Heart right ventricle (tissue), 16 donors: ENCODE data around the gene CDH13. TPM values are rescaled to one million over a fixed set of nuclear protein-coding genes. Genes with fewer than 3 reads are reported as not detected.

Experiments
- ATAC-seq, 8 donors: fragments of 200-7000 bp; cut with Tn5 transposase; one replicate each; pipeline ENCODE4 v1.9.1; 2020; ENCODE audit warnings: mild to moderate bottlenecking in 8 of 8, moderate library complexity in 8 of 8, moderate number of reproducible peaks in 1 of 8
- DNase-seq, 2 donors: peaks; one replicate each; pipeline ENCODE4 v3.0.0-alpha.2; 2020
- H3K27ac ChIP-seq, 10 donors: fragments of 200-600 bp; sonication (generic) in 2 of 10; one replicate each; pipeline versions ENCODE4 v1.5.0 to v1.8.0; 2020 to 2022; ENCODE audit warnings: mild to moderate bottlenecking in 3 of 10
- H3K27me3 ChIP-seq, 7 donors: fragments of 200-600 bp; one replicate each; pipeline ENCODE4 v1.8.0; 2021 to 2022; ENCODE audit warnings: mild to moderate bottlenecking in 2 of 7
- H3K36me3 ChIP-seq, 9 donors: fragments of 200-600 bp; sonication (generic) in 1 of 9; one replicate each; pipeline versions ENCODE4 v1.5.0 to v1.8.0; 2020 to 2022; ENCODE audit warnings: mild to moderate bottlenecking in 2 of 9
- H3K4me1 ChIP-seq, 9 donors: fragments of 200-600 bp; sonication (generic) in 1 of 9; one replicate each; pipeline versions ENCODE4 v1.5.0 to v1.8.0; 2020 to 2022; ENCODE audit warnings: mild to moderate bottlenecking in 4 of 9
- H3K4me3 ChIP-seq, 10 donors: fragments of 200-600 bp; sonication (generic) in 2 of 10; one replicate each; pipeline versions ENCODE4 v1.5.0 to v1.8.0; 2020 to 2022; ENCODE audit warnings: mild to moderate bottlenecking in 7 of 10, moderate library complexity in 2 of 10
- H3K9me3 ChIP-seq, 11 donors: fragments of 200-600 bp in 10 of 11; sonication (generic) in 2 of 11; one replicate each; pipeline versions ENCODE4 v1.5.0 to v1.8.0; 2013 to 2022; ENCODE audit warnings: mild to moderate bottlenecking in 2 of 11, control low read depth in 1 of 11, moderate library complexity in 1 of 11
- WGBS, 2 donors: extraction: QIAGEN DNeasy Blood & Tissue Kit; methylation state at CpG; one replicate each; pipeline ENCODE4 v1.1.7; 2013; ENCODE audit warnings: inconsistent platforms in 1 of 2; 5-methylcytosine and 5-hydroxymethylcytosine counted together
- intact Hi-C, 10 donors: fragments of 100-400 bp; cut with DNase I; formaldehyde crosslinking; loops; one replicate each; pipeline versions ENCODE4 v1.11.1 to v1.14.2; 2022
- polyA plus RNA-seq, 2 donors: library from polyadenylated mRNA; stranded (reverse); fragments of 200-250 nt; gene quantifications; one replicate each; pipeline ENCODE4 v1.2.3, GENCODE V29; 2013
- total RNA-seq, 10 donors: library from RNA; stranded (reverse); fragmentation: NEBNext Ultra II Directional in 3 of 10; extraction: Animal tissue kit (Norgen Biotek cat#: 25700) in 3 of 10; gene quantifications; one replicate each; pipeline versions ENCODE4 v1.2.1 to v1.2.4, GENCODE V29; 2021 to 2023
- TF ChIP-seq, protein P1 (sequence below), 9 donors: fragments of 200-600 bp; sonication (generic) in 2 of 9; IDR thresholded peaks; one replicate each; pipeline versions ENCODE4 v1.5.0 to v1.8.0; 2021 to 2022; ENCODE audit warnings: antibody characterized with exemption in 9 of 9, mild to moderate bottlenecking in 5 of 9, moderate library complexity in 1 of 9
- donor health status: Arrhythmogenic right ventricular cardiomyopathy.
- donor health status: ischemic (EF 13 %, LVEDD 7.1; RV severe dilation, severe dysfunction).
- donor health status: healthy with polysubstance abuse.
- donor health status: DM: no; HTN: yes; CAD: no.
- donor health status: DM: no; HTN: no; CAD: no.
- donor health status: ischemic (EF 25% LVEDD 6.9; RV normal size, moderate dysfunction).
- donor health status: ischemic (EF 25% LVEDD 5.7; RV mildly dilated, moderate dysfunction).
- donor health status: healthy.
- donor health status: DM: yes; HTN: yes; CAD: no.
- donor health status: Ischemic cardiomyopathy.
- donor health status: ischemic (EF 35%, LVEDD 5.7; RV mildly dilated, moderate dysfunction).
- donor health status: nonischemic (EF 11% LVEDD 7.7; RV severe dilation, severe dysfunction).
- donor health status: DM: yes; HTN: yes; CAD: no.
- donor health status: PGD.
- donor health status: ischemic (EF 29% LVEDD 5.4; RV normal size, mild dysfunction).
- donor health status: nonischemic (EF 23%, LVEDD 6.1; RV moderate dilation, normal function).

CDH13 gene
- total and polyA plus RNA-seq, 12 donors: 15.5 to 221 (median 168) TPM

DNA sequence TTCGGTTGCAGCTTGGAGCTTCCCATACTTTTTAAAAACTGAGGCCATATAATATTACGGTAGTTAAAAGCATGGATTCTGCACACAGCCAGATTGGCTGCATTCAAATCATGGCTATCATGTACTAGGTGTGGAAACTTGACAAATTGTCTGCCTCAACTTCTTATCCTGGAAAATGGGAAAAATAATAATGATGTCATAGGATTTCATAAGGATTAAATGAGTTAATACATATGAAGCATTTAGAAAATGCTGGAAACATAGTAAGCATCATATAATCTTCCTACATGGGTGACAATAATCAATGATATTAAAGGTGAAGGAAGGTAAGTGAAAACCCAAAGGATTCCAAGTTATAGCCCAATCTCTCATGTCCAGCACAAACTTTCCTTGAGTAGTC, 592.5 kb downstream of the CDH13 start:
- Histone ChIP-seq H3K4me1 (peaks cover 0 to under 1% (median 0%) of the 10 kb centered on the region in 9 donors), H3K27me3 (no peaks in the 10 kb centered on the region), H3K27ac (no peak overlapping the region), H3K4me3 (no peak overlapping the region), H3K36me3 (peaks cover 0 to 8% (median 0%) of the 10 kb centered on the region in 9 donors), H3K9me3 (peaks cover 0 to 7% (median 0%) of the 10 kb centered on the region in 11 donors)
- TF ChIP-seq, protein P1, sequence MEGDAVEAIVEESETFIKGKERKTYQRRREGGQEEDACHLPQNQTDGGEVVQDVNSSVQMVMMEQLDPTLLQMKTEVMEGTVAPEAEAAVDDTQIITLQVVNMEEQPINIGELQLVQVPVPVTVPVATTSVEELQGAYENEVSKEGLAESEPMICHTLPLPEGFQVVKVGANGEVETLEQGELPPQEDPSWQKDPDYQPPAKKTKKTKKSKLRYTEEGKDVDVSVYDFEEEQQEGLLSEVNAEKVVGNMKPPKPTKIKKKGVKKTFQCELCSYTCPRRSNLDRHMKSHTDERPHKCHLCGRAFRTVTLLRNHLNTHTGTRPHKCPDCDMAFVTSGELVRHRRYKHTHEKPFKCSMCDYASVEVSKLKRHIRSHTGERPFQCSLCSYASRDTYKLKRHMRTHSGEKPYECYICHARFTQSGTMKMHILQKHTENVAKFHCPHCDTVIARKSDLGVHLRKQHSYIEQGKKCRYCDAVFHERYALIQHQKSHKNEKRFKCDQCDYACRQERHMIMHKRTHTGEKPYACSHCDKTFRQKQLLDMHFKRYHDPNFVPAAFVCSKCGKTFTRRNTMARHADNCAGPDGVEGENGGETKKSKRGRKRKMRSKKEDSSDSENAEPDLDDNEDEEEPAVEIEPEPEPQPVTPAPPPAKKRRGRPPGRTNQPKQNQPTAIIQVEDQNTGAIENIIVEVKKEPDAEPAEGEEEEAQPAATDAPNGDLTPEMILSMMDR (IDR thresholded peaks at IDR 0.05): no peak
- 95 to 97% methylated on average over 2 of the region's 2 CpGs for WGBS, 2 donors
- intact Hi-C loops: loop anchor here in 2 of 10 donors (5.0 to 10.0 kb wide), 2 partner anchors 614 to 957 kb away; no protein-coding TSS in a partner anchor
- DNase-seq: no peak
- ATAC-seq: no peak

DNA sequence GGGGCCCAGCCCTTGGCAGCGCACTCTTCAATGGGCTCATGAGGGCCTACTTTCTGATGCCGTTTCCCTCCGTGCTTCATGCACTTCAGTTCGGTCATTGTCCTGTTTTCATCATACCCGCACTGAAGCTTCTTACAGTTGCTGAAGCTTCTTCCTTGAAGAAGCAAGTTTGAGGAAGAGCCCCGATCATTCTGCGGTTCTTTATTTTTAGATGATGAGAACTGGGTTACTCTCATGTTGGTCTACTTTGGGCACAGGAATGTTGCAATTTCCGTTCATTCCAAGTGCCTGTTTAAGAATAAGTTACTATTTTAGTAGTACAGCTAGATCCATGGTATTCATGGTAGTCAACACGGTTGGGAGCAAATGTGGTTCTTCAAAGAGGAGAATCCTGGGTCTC, 593.3 kb downstream of the CDH13 start:
- 89 to 93% methylated on average over 9 of the region's 9 CpGs for WGBS, 2 donors
- Histone ChIP-seq H3K9me3 (peaks cover 0 to 7% (median 0%) of the 10 kb centered on the region in 11 donors), H3K36me3 (peaks cover 0 to 8% (median 0%) of the 10 kb centered on the region in 9 donors), H3K4me3 (no peak overlapping the region), H3K4me1 (peaks cover 0 to 9% (median 0%) of the 10 kb centered on the region in 9 donors), H3K27me3 (no peaks in the 10 kb centered on the region), H3K27ac (no peak overlapping the region)
- intact Hi-C loops: no loop called here
- no peak for DNase-seq
- ATAC-seq: no peak
- TF ChIP-seq, protein P1 (IDR thresholded peaks at IDR 0.05): no peak

DNA sequence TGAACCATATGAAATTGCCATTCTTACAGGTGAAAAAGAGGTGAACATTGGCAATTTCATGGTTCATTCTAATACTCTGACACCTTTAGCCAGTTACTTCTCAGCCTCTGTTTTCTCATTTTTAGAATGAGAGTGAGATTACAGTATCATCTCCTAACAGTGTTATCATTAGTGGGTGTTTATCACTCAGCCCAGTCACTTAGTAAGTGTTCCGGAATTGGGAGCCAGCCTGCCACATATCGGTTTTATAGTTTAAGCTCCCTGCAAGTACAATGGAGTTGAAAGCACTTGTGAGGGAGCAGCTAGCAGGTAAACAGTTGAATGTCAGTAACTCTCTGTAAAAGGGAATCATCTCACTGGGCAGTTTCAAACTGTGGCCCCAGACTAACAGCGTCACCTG, 597.9 kb downstream of the CDH13 start:
- no peak overlapping the region for H3K4me3 ChIP-seq
- TF ChIP-seq, protein P1 (IDR thresholded peaks at IDR 0.05): no peak
- H3K4me1 ChIP-seq: peaks cover 0 to 10% (median 0%) of the 10 kb centered on the region in 9 donors
- DNase-seq (no peak), ATAC-seq (peak in 3 of 8 donors; percentile 22 to 61 (median 37))
- H3K27me3 ChIP-seq: no peaks in the 10 kb centered on the region
- no peaks in the 10 kb centered on the region for H3K9me3 ChIP-seq
- WGBS, 2 donors: 46 to 60% methylated on average over 3 of the region's 3 CpGs
- intact Hi-C loops: no loop called here
- H3K27ac ChIP-seq: no peak overlapping the region
- peaks cover 0 to 2% (median 0%) of the 10 kb centered on the region in 9 donors for H3K36me3 ChIP-seq

DNA sequence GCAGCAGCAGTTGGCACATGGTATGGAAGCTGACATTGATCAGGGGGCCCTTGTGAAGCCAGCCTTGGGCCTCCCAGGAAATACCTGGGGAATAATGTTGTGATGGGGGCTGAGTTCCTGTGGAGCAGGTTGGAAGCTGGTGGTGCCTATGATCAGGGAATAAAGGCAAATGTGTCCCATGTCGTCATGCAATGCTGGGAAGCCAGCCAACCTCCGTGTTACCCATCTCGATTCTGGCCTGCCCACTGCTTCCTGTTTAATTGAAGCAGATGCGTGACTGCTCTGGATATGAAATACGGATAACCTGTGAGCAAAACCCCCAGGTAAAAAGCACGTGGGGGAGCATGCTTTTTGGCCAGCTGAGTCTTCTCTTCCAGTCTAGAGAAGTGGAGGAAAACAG, 600.6 kb downstream of the CDH13 start:
- Histone ChIP-seq H3K27me3 (no peaks in the 10 kb centered on the region), H3K9me3 (no peaks in the 10 kb centered on the region), H3K4me1 (peaks cover 0 to 10% (median 0%) of the 10 kb centered on the region in 9 donors), H3K27ac (no peak overlapping the region), H3K4me3 (no peak overlapping the region), H3K36me3 (peaks cover 0 to 2% (median 0%) of the 10 kb centered on the region in 9 donors)
- no peak for ATAC-seq
- no peak for DNase-seq
- 55 to 62% methylated on average over 6 of the region's 6 CpGs for WGBS, 2 donors
- TF ChIP-seq, protein P1 (IDR thresholded peaks at IDR 0.05): no peak
- intact Hi-C loops: no loop called here
